Measurements from ENCODE around the gene LRRC25.

Gene LRRC25

GRCh38 chr19:18431351-18432197 is 34.2 kb upstream of the LRRC25 start:
- H4K20me1 ChIP-seq, result peaks cover 45% of the 10 kb centered on the region
- H3K4me2 ChIP-seq, result peak overlapping the region; percentile 96
- H3K27me3 ChIP-seq, result no peaks in the 10 kb centered on the region
- peaks cover 31% of the 10 kb centered on the region for H3K36me3 ChIP-seq
- TF ChIP-seq Cebpa-rat (IDR thresholded peaks at IDR 0.05), result no peak
- H3K27ac ChIP-seq, result peak overlapping the region; percentile 88
- 0 out of 2 replicates have a peak overlapping the region, but pooled peaks have one; percentile 53 for H3K9ac ChIP-seq
- H3K4me1 ChIP-seq, result peaks cover 85% of the 10 kb centered on the region
- H3K9me3 ChIP-seq, result no peaks in the 10 kb centered on the region
- no peak overlapping the region; the same call in 1 of the 2 replicates for H3K4me3 ChIP-seq

GRCh38 chr19:18430417-18431144 is 33.2 kb upstream of the LRRC25 start:
- Histone ChIP-seq H3K27ac (peak overlapping the region; percentile 85), H3K4me3 (peak overlapping the region; percentile 58; the same call in 1 of the 2 replicates), H3K4me1 (peaks cover 85% of the 10 kb centered on the region), H3K27me3 (no peaks in the 10 kb centered on the region), H4K20me1 (peaks cover 45% of the 10 kb centered on the region), H3K36me3 (peaks cover 22% of the 10 kb centered on the region), H3K9me3 (no peaks in the 10 kb centered on the region), H3K9ac (peak overlapping the region; percentile 68; the same call in 1 of the 2 replicates), H3K4me2 (peak overlapping the region; percentile 98)
- no peak for TF ChIP-seq Cebpa-rat (IDR thresholded peaks at IDR 0.05)

GRCh38 chr19:18429717-18430416 is 32.4 kb upstream of the LRRC25 start:
- Histone ChIP-seq H3K27ac (peak overlapping the region; percentile 85), H3K9me3 (no peaks in the 10 kb centered on the region), H3K4me1 (peaks cover 85% of the 10 kb centered on the region), H3K4me2 (peak overlapping the region; percentile 98), H4K20me1 (peaks cover 45% of the 10 kb centered on the region), H3K36me3 (peaks cover 14% of the 10 kb centered on the region; the same call in 1 of the 2 replicates), H3K9ac (peak overlapping the region; percentile 68), H3K27me3 (no peaks in the 10 kb centered on the region), H3K4me3 (peak overlapping the region; percentile 58)
- TF ChIP-seq Cebpa-rat (IDR thresholded peaks at IDR 0.05), result no peak

GRCh38 chr19:18428787-18429674 is 31.6 kb upstream of the LRRC25 start:
- TF ChIP-seq Cebpa-rat (IDR thresholded peaks at IDR 0.05), result no peak
- no peaks in the 10 kb centered on the region for H3K27me3 ChIP-seq
- H3K4me1 ChIP-seq, result peaks cover 85% of the 10 kb centered on the region
- H3K4me3 ChIP-seq, result peak overlapping the region; percentile 58
- peak overlapping the region; percentile 85 for H3K27ac ChIP-seq
- H4K20me1 ChIP-seq, result peaks cover 43% of the 10 kb centered on the region
- H3K9me3 ChIP-seq, result no peaks in the 10 kb centered on the region
- peaks cover 9% of the 10 kb centered on the region; the same call in 1 of the 2 replicates for H3K36me3 ChIP-seq
- H3K9ac ChIP-seq, result peak overlapping the region; percentile 68
- peak overlapping the region; percentile 98 for H3K4me2 ChIP-seq

- peaks cover 9% of the 10 kb centered on the region; the same call in 1 of the 2 replicates for H3K36me3 ChIP-seq
- no peaks in the 10 kb centered on the region for H3K27me3 ChIP-seq
- peak overlapping the region; percentile 98 for H3K4me2 ChIP-seq
- peak overlapping the region; percentile 56 for H3K27ac ChIP-seq
- H4K20me1 ChIP-seq, result peaks cover 50% of the 10 kb centered on the region
- H3K9ac ChIP-seq, result no peak overlapping the region
- no peaks in the 10 kb centered on the region for H3K9me3 ChIP-seq
- TF ChIP-seq Cebpa-rat (IDR thresholded peaks at IDR 0.05), result no peak
- H3K4me3 ChIP-seq, result no peak overlapping the region
- H3K4me1 ChIP-seq, result peaks cover 91% of the 10 kb centered on the region
Observed at GRCh38 chr19:18428173-18428786, 30.9 kb upstream of the LRRC25 start.

- H3K36me3 ChIP-seq, result peaks cover 11% of the 10 kb centered on the region; the same call in 1 of the 2 replicates
- no peak for TF ChIP-seq Cebpa-rat (IDR thresholded peaks at IDR 0.05)
- H3K4me1 ChIP-seq, result peaks cover 93% of the 10 kb centered on the region
Observed at GRCh38 chr19:18427743-18428113, 30.3 kb upstream of the LRRC25 start.

GRCh38 chr19:18427080-18427742 is 29.8 kb upstream of the LRRC25 start:
- H3K9ac ChIP-seq, result peak overlapping the region; percentile 70

More at GRCh38 chr19:18427743-18428113, 30.3 kb upstream of the LRRC25 start:
- Histone ChIP-seq H3K9ac (0 out of 2 replicates have a peak overlapping the region, but pooled peaks have one; percentile 24), H3K9me3 (no peaks in the 10 kb centered on the region), H4K20me1 (peaks cover 56% of the 10 kb centered on the region), H3K4me2 (peak overlapping the region; percentile 98), H3K27me3 (no peaks in the 10 kb centered on the region), H3K27ac (peak overlapping the region; percentile 72; the same call in 1 of the 2 replicates), H3K4me3 (no peak overlapping the region)

GRCh38 chr19:18426416-18426767 is 29.0 kb upstream of the LRRC25 start:
- TF ChIP-seq Cebpa-rat (IDR thresholded peaks at IDR 0.05), result no peak
- H3K9ac ChIP-seq, result peak overlapping the region; percentile 70
- H4K20me1 ChIP-seq, result peaks cover 69% of the 10 kb centered on the region
- peak overlapping the region; percentile 22; the same call in 1 of the 2 replicates for H3K4me3 ChIP-seq
- H3K4me1 ChIP-seq, result peaks cover 93% of the 10 kb centered on the region
- no peaks in the 10 kb centered on the region for H3K9me3 ChIP-seq
- no peaks in the 10 kb centered on the region for H3K27me3 ChIP-seq
- peak overlapping the region; percentile 72 for H3K27ac ChIP-seq
- peak overlapping the region; percentile 98 for H3K4me2 ChIP-seq
- H3K36me3 ChIP-seq, result peaks cover 16% of the 10 kb centered on the region; the same call in 1 of the 2 replicates

More at GRCh38 chr19:18427080-18427742, 29.8 kb upstream of the LRRC25 start:
- Histone ChIP-seq H3K27ac (peak overlapping the region; percentile 72), H3K4me3 (no peak overlapping the region), H3K36me3 (peaks cover 16% of the 10 kb centered on the region; the same call in 1 of the 2 replicates), H3K27me3 (no peaks in the 10 kb centered on the region), H3K4me2 (peak overlapping the region; percentile 98), H4K20me1 (peaks cover 61% of the 10 kb centered on the region), H3K9me3 (no peaks in the 10 kb centered on the region), H3K4me1 (peaks cover 93% of the 10 kb centered on the region)
- no peak for TF ChIP-seq Cebpa-rat (IDR thresholded peaks at IDR 0.05)
